ENCODE results near the gene MOV10. TPM values are rescaled to one million over a fixed set of nuclear protein-coding genes. Genes with fewer than 3 reads are reported as not detected.

Gene MOV10
- total RNA-seq, 1 donor from 2014 or later: 10.3 TPM

DNA sequence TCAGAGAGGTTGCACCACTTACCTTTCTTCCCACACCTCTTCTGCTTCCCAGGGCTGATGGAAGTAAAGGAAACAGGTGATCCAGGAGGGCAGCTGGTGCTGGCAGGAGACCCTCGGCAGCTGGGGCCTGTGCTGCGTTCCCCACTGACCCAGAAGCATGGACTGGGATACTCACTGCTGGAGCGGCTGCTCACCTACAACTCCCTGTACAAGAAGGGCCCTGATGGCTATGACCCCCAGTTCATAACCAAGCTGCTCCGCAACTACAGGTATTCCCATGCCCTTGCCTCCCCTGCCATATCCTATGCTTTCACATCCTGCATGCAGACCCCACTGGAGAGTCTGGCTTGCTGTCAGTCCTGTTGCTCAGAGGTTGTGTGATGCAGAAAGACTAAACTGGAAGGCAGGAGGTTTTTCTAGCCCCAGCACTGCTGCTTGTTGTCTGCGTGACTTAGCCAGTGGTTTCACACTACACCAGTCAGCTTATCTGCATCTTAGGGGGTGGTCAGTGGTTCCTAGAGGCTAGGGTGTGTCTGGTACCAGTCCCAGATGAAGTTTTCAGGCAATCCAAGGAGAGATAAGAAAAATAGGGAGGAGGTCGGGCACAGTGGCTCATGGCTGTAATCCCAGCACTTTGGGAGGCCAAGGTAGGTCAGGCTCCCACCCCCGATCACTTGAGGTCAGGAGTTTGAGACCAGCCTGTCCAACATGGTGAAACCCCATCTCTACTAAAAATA, 22.3 kb downstream of the MOV10 start:
- Histone ChIP-seq H3K27me3 (ENCODE audit: control insufficient read depth, insufficient read depth, low read length) (no peaks in the 10 kb centered on the region), H3K4me3 (ENCODE audit: low read depth, low read length) (no peak overlapping the region), H3K36me3 (ENCODE audit: control insufficient read depth, insufficient read depth, low read length) (peaks cover 45% of the 10 kb centered on the region)
- TF ChIP-seq, protein P1, sequence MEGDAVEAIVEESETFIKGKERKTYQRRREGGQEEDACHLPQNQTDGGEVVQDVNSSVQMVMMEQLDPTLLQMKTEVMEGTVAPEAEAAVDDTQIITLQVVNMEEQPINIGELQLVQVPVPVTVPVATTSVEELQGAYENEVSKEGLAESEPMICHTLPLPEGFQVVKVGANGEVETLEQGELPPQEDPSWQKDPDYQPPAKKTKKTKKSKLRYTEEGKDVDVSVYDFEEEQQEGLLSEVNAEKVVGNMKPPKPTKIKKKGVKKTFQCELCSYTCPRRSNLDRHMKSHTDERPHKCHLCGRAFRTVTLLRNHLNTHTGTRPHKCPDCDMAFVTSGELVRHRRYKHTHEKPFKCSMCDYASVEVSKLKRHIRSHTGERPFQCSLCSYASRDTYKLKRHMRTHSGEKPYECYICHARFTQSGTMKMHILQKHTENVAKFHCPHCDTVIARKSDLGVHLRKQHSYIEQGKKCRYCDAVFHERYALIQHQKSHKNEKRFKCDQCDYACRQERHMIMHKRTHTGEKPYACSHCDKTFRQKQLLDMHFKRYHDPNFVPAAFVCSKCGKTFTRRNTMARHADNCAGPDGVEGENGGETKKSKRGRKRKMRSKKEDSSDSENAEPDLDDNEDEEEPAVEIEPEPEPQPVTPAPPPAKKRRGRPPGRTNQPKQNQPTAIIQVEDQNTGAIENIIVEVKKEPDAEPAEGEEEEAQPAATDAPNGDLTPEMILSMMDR (IDR thresholded peaks at IDR 0.05; ENCODE audit: insufficient read depth, low read length, severe bottlenecking): no peak
- no peak for DNase-seq (ENCODE audit: low read depth)
- no peak for FAIRE-seq

- no peak for DNase-seq (ENCODE audit: low read depth)
- Histone ChIP-seq H3K4me3 (ENCODE audit: low read depth, low read length) (no peak overlapping the region), H3K36me3 (ENCODE audit: control insufficient read depth, insufficient read depth, low read length) (peaks cover 42% of the 10 kb centered on the region), H3K27me3 (ENCODE audit: control insufficient read depth, insufficient read depth, low read length) (no peaks in the 10 kb centered on the region)
- no peak for FAIRE-seq
- TF ChIP-seq, protein P1 (IDR thresholded peaks at IDR 0.05; ENCODE audit: insufficient read depth, low read length, severe bottlenecking): no peak
Measured at GRCh38 chr1:112697781-112698201, 23.3 kb downstream of the MOV10 start.

- FAIRE-seq: no peak
- Histone ChIP-seq H3K36me3 (ENCODE audit: control insufficient read depth, insufficient read depth, low read length) (peaks cover 43% of the 10 kb centered on the region), H3K4me3 (ENCODE audit: low read depth, low read length) (no peak overlapping the region), H3K27me3 (ENCODE audit: control insufficient read depth, insufficient read depth, low read length) (no peaks in the 10 kb centered on the region)
- TF ChIP-seq, protein P1 (IDR thresholded peaks at IDR 0.05; ENCODE audit: insufficient read depth, low read length, severe bottlenecking): no peak
- DNase-seq (ENCODE audit: low read depth): no peak
Measured at GRCh38 chr1:112698366-112699310, 24.2 kb downstream of the MOV10 start.

- TF ChIP-seq, protein P1 (IDR thresholded peaks at IDR 0.05; ENCODE audit: insufficient read depth, low read length, severe bottlenecking): no peak
- Histone ChIP-seq H3K27me3 (ENCODE audit: control insufficient read depth, insufficient read depth, low read length) (no peaks in the 10 kb centered on the region), H3K36me3 (ENCODE audit: control insufficient read depth, insufficient read depth, low read length) (peaks cover 39% of the 10 kb centered on the region), H3K4me3 (ENCODE audit: low read depth, low read length) (no peak overlapping the region)
- DNase-seq (ENCODE audit: low read depth): no peak
- no peak for FAIRE-seq
Measured at GRCh38 chr1:112699425-112700144, 25.1 kb downstream of the MOV10 start.

GRCh38 chr1:112700290-112701226, 26.1 kb downstream of the MOV10 start:
- TF ChIP-seq, protein P1 (IDR thresholded peaks at IDR 0.05; ENCODE audit: insufficient read depth, low read length, severe bottlenecking): peak; percentile 6
- FAIRE-seq: no peak
- Histone ChIP-seq H3K27me3 (ENCODE audit: control insufficient read depth, insufficient read depth, low read length) (no peaks in the 10 kb centered on the region), H3K4me3 (ENCODE audit: low read depth, low read length) (no peak overlapping the region), H3K36me3 (ENCODE audit: control insufficient read depth, insufficient read depth, low read length) (peaks cover 39% of the 10 kb centered on the region)
- peak; percentile 86 for DNase-seq (ENCODE audit: low read depth)

Data from bronchial epithelial cell (primary cell).